ENCODE data around the gene REC8. TPM values are rescaled to one million over a fixed set of nuclear protein-coding genes. Genes with fewer than 3 reads are reported as not detected.

Gene REC8
- total and polyA plus RNA-seq, 2 of the 4 experiments (the other 2 are of a cell fraction): 0.36 to 3.5 TPM

GRCh38 chr14:24207104-24207551 lies 35.2 kb downstream of the REC8 start:
- Histone ChIP-seq H3K9me3 (ENCODE audit: control insufficient read depth, insufficient read depth, low read length) (no peaks in the 10 kb centered on the region), H3K9ac (ENCODE audit: low read depth, low read length) (no peak overlapping the region), H2AFZ (replicated peaks; ENCODE audit: low read length, poor library complexity) (no peak overlapping the region)

More at GRCh38 chr14:24207104-24207551, 35.2 kb downstream of the REC8 start:
- H3K4me1 ChIP-seq (ENCODE audit: control insufficient read depth, insufficient read depth, low read length): no peaks in the 10 kb centered on the region
- H3K18ac ChIP-seq (ENCODE audit: low read depth, low read length): no peak overlapping the region
- H3K27me3 ChIP-seq (ENCODE audit: control insufficient read depth, insufficient read depth, low read length): no peaks in the 10 kb centered on the region
- no peak overlapping the region for H3K14ac ChIP-seq (replicated peaks; ENCODE audit: low read depth, low read length)
- no peak overlapping the region for H3K56ac ChIP-seq (ENCODE audit: extremely low read depth, insufficient read depth, low read length)
- peaks cover 11% of the 10 kb centered on the region; the same call in 1 of the 2 replicates for H3K9me1 ChIP-seq (ENCODE audit: insufficient read depth, low read length)
- H3K23ac ChIP-seq (ENCODE audit: low read depth, low read length): no peak overlapping the region
- TF ChIP-seq NFE2L2 (IDR thresholded peaks at IDR 0.05; ENCODE audit: low read depth, low read length) (no peak), FOS (IDR thresholded peaks at IDR 0.05; ENCODE audit: low read depth, low read length) (no peak), MXI1 (IDR thresholded peaks at IDR 0.05; ENCODE audit: borderline replicate concordance, low read depth, low read length) (no peak), MAFK (IDR thresholded peaks at IDR 0.05; ENCODE audit: low read depth, low read length) (no peak), ELK1 (IDR thresholded peaks at IDR 0.05; ENCODE audit: borderline replicate concordance, low read depth, low read length) (no peak), RAD21 (IDR thresholded peaks at IDR 0.05; ENCODE audit: low read length) (no peak), POLR2A (IDR thresholded peaks at IDR 0.05; ENCODE audit: low read depth, low read length) (no peak), CHD1 (IDR thresholded peaks at IDR 0.05; ENCODE audit: low read depth, low read length) (no peak)
- H4K91ac ChIP-seq (ENCODE audit: insufficient read depth, low read depth, low read length): no peak overlapping the region
- POLR2A ChIA-PET (ENCODE audit: unreplicated experiment): no interaction called here
- no peak overlapping the region for H3K4me2 ChIP-seq (ENCODE audit: low read depth, low read length)
- no peak overlapping the region for H2AK9ac ChIP-seq (replicated peaks; ENCODE audit: low read depth, low read length, poor library complexity)
- ATAC-seq (ENCODE audit: low read depth) (no peak), DNase-seq (no peak)
- no peak overlapping the region for H2BK5ac ChIP-seq (ENCODE audit: low read depth, low read length, poor library complexity, severe bottlenecking)
- CTCF ChIA-PET: no interaction called here
- no TSS peak for BruUV-seq (replicated peaks)
- H3K4me3 ChIP-seq (ENCODE audit: insufficient read depth, low read depth, low read length): no peak overlapping the region
- in situ Hi-C loops (cut with MboI; ENCODE audit: low sequenced_read_pairs): no loop called here
- H2AK5ac ChIP-seq (ENCODE audit: low read depth, low read length): no peak overlapping the region
- no peaks in the 10 kb centered on the region; the same call in 1 of the 2 replicates for H4K20me1 ChIP-seq (ENCODE audit: insufficient read depth, low read length)
- dilution Hi-C loops (cut with HindIII; ENCODE audit: low sequenced_read_pairs, unreplicated experiment): no loop called here
- H3K4ac ChIP-seq (ENCODE audit: low read depth, low read length): no peak overlapping the region
- peaks cover 50% of the 10 kb centered on the region for H3K36me3 ChIP-seq (ENCODE audit: control insufficient read depth, insufficient read depth, low read length)
- no peak overlapping the region for H3K27ac ChIP-seq (ENCODE audit: insufficient read depth, low read length)
- intact Hi-C loops (cut with micrococcal nuclease): no loop called here
- no peak overlapping the region for H2BK20ac ChIP-seq (ENCODE audit: low read depth, low read length)
- WGBS, 2 experiments (ENCODE audit: extremely low coverage in 2 of 2, insufficient read length in 1 of 2): 94% methylated on average over 2 of the region's 5 CpGs; no CpG with 5 or more reads in 1 of the 2 experiments
- H2BK15ac ChIP-seq (ENCODE audit: low read depth, low read length): no peak overlapping the region
- peaks cover 13 to 49% of the 10 kb centered on the region in 2 experiments for H3K79me1 ChIP-seq (ENCODE audit: low read depth in 1 of 2, low read length in 2 of 2)
- no peak overlapping the region for H4K8ac ChIP-seq (ENCODE audit: low read depth in 2 of 2, low read length in 2 of 2)
- no peak overlapping the region for H4K5ac ChIP-seq (ENCODE audit: low read depth, low read length)
- no peak overlapping the region for H2BK120ac ChIP-seq (ENCODE audit: low read depth, low read length)
